ENCODE results near the gene VWCE.

GRCh38 chr11:61280883-61281580, 14.1 kb downstream of the VWCE start:
- no peak for TF ChIP-seq CTCF (IDR thresholded peaks at IDR 0.05)
- no peak for TF ChIP-seq POLR2AphosphoS5 (IDR thresholded peaks at IDR 0.05; ENCODE audit: insufficient read depth in 1 of 2, low read depth in 1 of 2)
- no peak for TF ChIP-seq POLR2A (IDR thresholded peaks at IDR 0.05)

All from vagina (tissue), 2 donors.